Activated CD4-positive, alpha-beta memory T cell treated with anti-CD3 and anti-CD28 coated beads for 36 hours (primary cell): Measurements from ENCODE around the gene HEYL. TPM values are rescaled to one million over a fixed set of nuclear protein-coding genes. Genes with fewer than 3 reads are reported as not detected.
A peak's percentile ranks its signal among the peaks of the same experiment; 100 is the strongest.

Experiments used
- CTCF ChIA-PET: fragments of 350-600 bp; sonication (Branson Sonifier 250); formaldehyde crosslinking; loops from one replicate; lab custom pipeline; 2021; ENCODE audit warnings: antibody characterized with exemption, inconsistent platforms; lab: Charles Lee
- POLR2A ChIA-PET: fragments of 350-600 bp; sonication (Branson Sonifier 250); formaldehyde crosslinking; loops from one replicate; lab custom pipeline; 2021; ENCODE audit warnings: antibody characterized with exemption; lab: Charles Lee
- DNase-seq: peaks from one replicate; pipeline ENCODE4 v3.0.0-alpha.2; 2020
- H3K27ac Mint-ChIP-seq: one replicate; pipeline ENCODE4 v1.8.0; 2021; ENCODE audit warnings: mixed read lengths
- H3K27me3 Mint-ChIP-seq: one replicate; pipeline ENCODE4 v1.8.0; 2021; ENCODE audit warnings: mixed read lengths
- H3K36me3 Mint-ChIP-seq: one replicate; pipeline ENCODE4 v1.8.0; 2021; ENCODE audit warnings: mixed read lengths
- H3K4me1 Mint-ChIP-seq: one replicate; pipeline ENCODE4 v1.8.0; 2021; ENCODE audit warnings: low read depth, mixed read lengths
- H3K4me3 Mint-ChIP-seq: one replicate; pipeline ENCODE4 v1.8.0; 2021; ENCODE audit warnings: mild to moderate bottlenecking, mixed read lengths
- H3K9me3 Mint-ChIP-seq: one replicate; pipeline ENCODE4 v1.8.0; 2021; ENCODE audit warnings: mixed read lengths
- intact Hi-C: fragments of 100-400 bp; cut with micrococcal nuclease; formaldehyde crosslinking; loops from one replicate; pipeline ENCODE4 v1.15.1; 2023
- total RNA-seq, 2 experiments: library from RNA; stranded (reverse); gene quantifications; one replicate each; pipeline ENCODE4 v1.2.3, GENCODE V29; 2021

HEYL gene
- total RNA-seq, result under 1 TPM; 0.19 TPM

- intact Hi-C loops, result no loop called here
- no peaks in the 10 kb centered on the region for H3K36me3 Mint-ChIP-seq
These were observed at the start of gene HEYL for GRCh38 chr1:39639305-39640130. Gene HEYL, minus strand, starts transcription at chr1:39639643. Its CDS starts 18 bp downstream, at chr1:39639625.

GRCh38 chr1:39689214-39689613 lies 49.8 kb upstream of the HEYL start:
- Mint-ChIP-seq H3K4me3 (no peak overlapping the region), H3K4me1 (peaks cover 32% of the 10 kb centered on the region), H3K27me3 (peaks cover 9% of the 10 kb centered on the region), H3K9me3 (no peaks in the 10 kb centered on the region), H3K27ac (no peak overlapping the region), H3K36me3 (no peaks in the 10 kb centered on the region)
- ChIA-PET CTCF (interaction anchor here (0.6 to 5.5 kb wide), 5 partner anchors 10 to 83 kb away, joined by 3 to 33 read pairs (median 4); partner anchors contain the start of gene NT5C1A), POLR2A (no interaction called here)
- intact Hi-C loops, result no loop called here
- no peak for DNase-seq

More at GRCh38 chr1:39639305-39640130, at the start of gene HEYL:
- Mint-ChIP-seq H3K27me3 (peaks cover 29% of the 10 kb centered on the region), H3K9me3 (no peaks in the 10 kb centered on the region), H3K4me3 (peak within 1 kb of the TSS; percentile 57), H3K4me1 (peaks cover 3% of the 10 kb centered on the region), H3K27ac (no peak within 1 kb of the TSS)
- ChIA-PET CTCF (interaction anchor here (1.2 to 2.6 kb wide), 3 partner anchors 14 to 34 kb away, joined by 5 to 13 read pairs (median 6); no protein-coding TSS in a partner anchor), POLR2A (no interaction called here)
- DNase-seq, result peak; percentile 81

- CTCF ChIA-PET, result interaction anchor here (0.6 to 5.5 kb wide), 2 partner anchors 9 to 30 kb away, joined by 3 to 33 read pairs; no protein-coding TSS in a partner anchor
- Mint-ChIP-seq H3K27ac (no peak overlapping the region), H3K36me3 (no peaks in the 10 kb centered on the region), H3K4me1 (peaks cover 31% of the 10 kb centered on the region), H3K9me3 (no peaks in the 10 kb centered on the region), H3K4me3 (no peak overlapping the region), H3K27me3 (peaks cover 9% of the 10 kb centered on the region)
- intact Hi-C loops, result no loop called here
- no peak for DNase-seq
- POLR2A ChIA-PET, result no interaction called here
These were observed 49.3 kb upstream of the HEYL start for GRCh38 chr1:39688706-39689105.

- ChIA-PET CTCF (interaction anchor here (5.5 kb wide), 1 partner anchor 29 kb away, joined by 33 read pairs; no protein-coding TSS in a partner anchor), POLR2A (no interaction called here)
- peaks cover 27% of the 10 kb centered on the region for H3K4me1 Mint-ChIP-seq
- no peak overlapping the region for H3K4me3 Mint-ChIP-seq
- H3K36me3 Mint-ChIP-seq, result peaks cover 1% of the 10 kb centered on the region
- no peaks in the 10 kb centered on the region for H3K9me3 Mint-ChIP-seq
- H3K27me3 Mint-ChIP-seq, result peaks cover 4% of the 10 kb centered on the region
- H3K27ac Mint-ChIP-seq, result no peak overlapping the region
- intact Hi-C loops, result no loop called here
- DNase-seq, result no peak
These were observed 47.8 kb upstream of the HEYL start for GRCh38 chr1:39687243-39687642.

GRCh38 chr1:39685071-39685470 lies 45.6 kb upstream of the HEYL start:
- Mint-ChIP-seq H3K4me3 (no peak overlapping the region), H3K36me3 (peaks cover 1% of the 10 kb centered on the region), H3K9me3 (no peaks in the 10 kb centered on the region), H3K4me1 (peaks cover 21% of the 10 kb centered on the region), H3K27ac (no peak overlapping the region), H3K27me3 (peaks cover 4% of the 10 kb centered on the region)
- DNase-seq, result no peak
- CTCF ChIA-PET, result interaction anchor here (1.2 to 1.7 kb wide), 2 partner anchors 13 to 77 kb away, joined by 3 read pairs; no protein-coding TSS in a partner anchor
- POLR2A ChIA-PET, result no interaction called here
- intact Hi-C loops, result no loop called here

GRCh38 chr1:39684313-39684664 lies 44.8 kb upstream of the HEYL start:
- Mint-ChIP-seq H3K36me3 (peaks cover 1% of the 10 kb centered on the region), H3K4me1 (peaks cover 18% of the 10 kb centered on the region), H3K27ac (no peak overlapping the region), H3K9me3 (no peaks in the 10 kb centered on the region), H3K27me3 (peaks cover 4% of the 10 kb centered on the region), H3K4me3 (no peak overlapping the region)
- intact Hi-C loops, result no loop called here
- POLR2A ChIA-PET, result no interaction called here
- CTCF ChIA-PET, result interaction anchor here (1.0 to 1.7 kb wide), 3 partner anchors 12 to 76 kb away, joined by 3 to 4 read pairs (median 3); no protein-coding TSS in a partner anchor
- DNase-seq, result no peak

- no peak overlapping the region for H3K4me3 Mint-ChIP-seq
- no peak overlapping the region for H3K27ac Mint-ChIP-seq
- ChIA-PET POLR2A (no interaction called here), CTCF (interaction anchor here (1.0 to 1.7 kb wide), 3 partner anchors 11 to 75 kb away, joined by 3 to 4 read pairs (median 3); no protein-coding TSS in a partner anchor)
- H3K9me3 Mint-ChIP-seq, result no peaks in the 10 kb centered on the region
- peaks cover 4% of the 10 kb centered on the region for H3K27me3 Mint-ChIP-seq
- H3K36me3 Mint-ChIP-seq, result peaks cover 1% of the 10 kb centered on the region
- DNase-seq, result peak; percentile 62
- intact Hi-C loops, result no loop called here
- peaks cover 18% of the 10 kb centered on the region for H3K4me1 Mint-ChIP-seq
These were observed 44.3 kb upstream of the HEYL start for GRCh38 chr1:39683591-39684312.

GRCh38 chr1:39681999-39682398 lies 42.6 kb upstream of the HEYL start:
- no peaks in the 10 kb centered on the region for H3K9me3 Mint-ChIP-seq
- CTCF ChIA-PET, result interaction anchor here (1.4 to 3.8 kb wide), 4 partner anchors 10 to 41 kb away, joined by 3 to 21 read pairs (median 11); partner anchors contain the start of gene NT5C1A
- POLR2A ChIA-PET, result interaction anchor here (0.9 to 1.3 kb wide), 2 partner anchors 11 to 15 kb away, joined by 3 to 5 read pairs; no protein-coding TSS in a partner anchor
- DNase-seq, result no peak
- intact Hi-C loops, result no loop called here
- no peak overlapping the region for H3K27ac Mint-ChIP-seq
- peaks cover 1% of the 10 kb centered on the region for H3K36me3 Mint-ChIP-seq
- peaks cover 18% of the 10 kb centered on the region for H3K4me1 Mint-ChIP-seq
- H3K4me3 Mint-ChIP-seq, result no peak overlapping the region
- peaks cover 4% of the 10 kb centered on the region for H3K27me3 Mint-ChIP-seq

GRCh38 chr1:39681294-39681693 lies 41.9 kb upstream of the HEYL start:
- Mint-ChIP-seq H3K36me3 (peaks cover 1% of the 10 kb centered on the region), H3K4me1 (peaks cover 18% of the 10 kb centered on the region), H3K27ac (no peak overlapping the region), H3K4me3 (no peak overlapping the region), H3K27me3 (peaks cover 4% of the 10 kb centered on the region), H3K9me3 (no peaks in the 10 kb centered on the region)
- ChIA-PET CTCF (interaction anchor here (1.4 to 3.8 kb wide), 4 partner anchors 9 to 41 kb away, joined by 3 to 21 read pairs (median 11); partner anchors contain the start of gene NT5C1A), POLR2A (interaction anchor here (0.9 to 1.3 kb wide), 2 partner anchors 10 to 15 kb away, joined by 3 to 5 read pairs; no protein-coding TSS in a partner anchor)
- no peak for DNase-seq
- intact Hi-C loops, result no loop called here

- peaks cover 1% of the 10 kb centered on the region for H3K36me3 Mint-ChIP-seq
- CTCF ChIA-PET, result interaction anchor here (1.4 to 3.8 kb wide), 5 partner anchors 9 to 45 kb away, joined by 3 to 21 read pairs (median 11); partner anchors contain the start of gene NT5C1A
- DNase-seq, result no peak
- peaks cover 18% of the 10 kb centered on the region for H3K4me1 Mint-ChIP-seq
- intact Hi-C loops, result no loop called here
- H3K4me3 Mint-ChIP-seq, result no peak overlapping the region
- H3K9me3 Mint-ChIP-seq, result no peaks in the 10 kb centered on the region
- H3K27ac Mint-ChIP-seq, result no peak overlapping the region
- H3K27me3 Mint-ChIP-seq, result peaks cover 4% of the 10 kb centered on the region
- POLR2A ChIA-PET, result interaction anchor here (1.3 kb wide), 1 partner anchor 10 kb away, joined by 5 read pairs; no protein-coding TSS in a partner anchor
These were observed 41.3 kb upstream of the HEYL start for GRCh38 chr1:39680751-39681150.

GRCh38 chr1:39679821-39680220 lies 40.4 kb upstream of the HEYL start:
- intact Hi-C loops, result no loop called here
- Mint-ChIP-seq H3K4me3 (no peak overlapping the region), H3K9me3 (no peaks in the 10 kb centered on the region), H3K27me3 (peaks cover 4% of the 10 kb centered on the region), H3K36me3 (peaks cover 1% of the 10 kb centered on the region), H3K27ac (no peak overlapping the region), H3K4me1 (peaks cover 18% of the 10 kb centered on the region)
- CTCF ChIA-PET, result interaction anchor here (0.7 to 3.8 kb wide), 4 partner anchors 9 to 46 kb away, joined by 3 to 21 read pairs (median 7); no protein-coding TSS in a partner anchor
- no peak for DNase-seq
- POLR2A ChIA-PET, result no interaction called here
